ENCODE measurements around the gene PDE4A.

The PDE4A gene

DNA sequence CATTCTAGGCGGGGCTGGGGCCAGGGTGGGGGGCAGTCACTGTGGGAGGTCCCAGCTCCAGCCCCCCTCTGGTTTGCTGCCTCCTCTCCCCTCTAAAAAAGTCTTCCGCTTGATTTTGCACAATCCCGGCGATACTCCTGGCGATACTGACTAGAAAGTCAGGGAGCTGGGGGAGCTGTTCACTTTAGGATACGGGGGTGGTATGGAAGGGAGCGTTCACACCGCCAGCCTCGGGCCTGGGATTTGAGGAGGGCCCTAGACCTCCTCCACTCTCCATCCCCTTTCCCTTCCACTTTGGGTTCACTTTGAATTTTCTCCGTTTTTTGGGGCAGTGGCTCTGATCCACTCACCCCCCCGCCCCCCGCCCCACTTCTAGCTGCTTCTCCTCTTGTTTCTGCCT is 47.8 kb downstream of the PDE4A start:
- DNase-seq, result no peak

DNA sequence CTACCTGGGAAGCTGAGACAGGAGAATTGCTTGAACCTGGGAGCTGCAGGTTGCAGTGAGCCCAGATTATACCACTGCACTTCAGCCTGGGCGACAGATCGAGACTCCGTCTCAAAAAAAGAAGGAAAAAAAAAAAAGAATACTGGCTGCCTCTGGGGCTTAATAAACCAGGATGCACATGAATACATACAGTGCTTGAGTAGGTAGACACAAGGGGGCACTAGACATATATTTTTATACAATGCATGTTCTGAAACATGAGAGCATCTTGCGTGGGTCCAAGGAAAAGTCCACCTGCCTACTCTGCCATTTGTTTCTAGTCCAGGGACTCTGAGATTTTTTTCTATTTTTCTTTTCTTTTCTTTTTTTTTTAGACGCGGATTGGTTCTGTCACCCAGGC is 51.6 kb downstream of the PDE4A start:
- DNase-seq, result no peak

DNA sequence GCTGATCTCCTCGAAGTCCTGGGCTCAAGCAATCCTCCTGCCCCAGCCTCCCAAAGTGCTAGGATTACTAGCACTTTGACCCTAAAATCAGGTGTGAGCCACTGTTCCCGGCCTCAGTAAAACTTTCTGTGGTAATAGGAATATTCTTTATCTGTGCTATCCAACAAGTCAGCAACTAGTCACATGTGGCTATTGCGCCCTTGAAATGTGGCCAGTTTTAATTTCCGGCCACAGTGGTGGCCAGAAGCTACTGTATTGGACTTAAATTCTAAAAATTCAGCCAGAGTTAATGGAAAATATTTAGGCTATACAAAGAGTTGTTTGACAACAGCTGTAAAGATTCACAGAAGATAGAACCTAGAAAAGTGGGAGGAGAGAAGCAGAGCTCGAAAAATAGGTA is 52.9 kb downstream of the PDE4A start:
- no peak for DNase-seq

DNA sequence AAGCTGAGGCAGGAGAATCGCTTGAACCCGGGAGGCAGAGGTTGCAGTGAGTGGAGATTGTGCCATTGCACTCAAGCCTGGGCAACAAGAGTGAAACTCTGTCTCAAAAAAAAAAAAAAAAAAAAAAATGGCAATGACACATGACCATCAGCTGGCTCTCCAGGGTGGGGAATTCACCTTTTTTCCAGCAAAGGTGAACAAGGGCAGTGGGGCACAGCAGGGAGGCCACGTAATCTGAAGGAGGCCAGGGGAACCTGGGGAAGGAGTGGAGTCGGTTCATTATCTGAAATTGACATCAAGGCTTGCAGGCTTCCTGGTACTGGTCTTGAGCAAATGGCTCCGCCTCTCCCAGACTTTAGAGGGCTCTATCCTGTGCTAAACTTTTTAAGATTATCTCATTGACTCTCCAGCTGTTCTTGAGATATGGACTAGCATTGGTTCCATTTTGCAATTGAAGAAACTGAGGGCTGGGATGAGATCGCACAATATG is 54.7 kb downstream of the PDE4A start:
- DNase-seq, result no peak

- DNase-seq, result no peak
Observed at GRCh38 chr19:10478476-10478875, 58.1 kb downstream of the PDE4A start.

- DNase-seq, result peak; percentile 63
Observed at GRCh38 chr19:10478903-10479384, 58.6 kb downstream of the PDE4A start.

DNA sequence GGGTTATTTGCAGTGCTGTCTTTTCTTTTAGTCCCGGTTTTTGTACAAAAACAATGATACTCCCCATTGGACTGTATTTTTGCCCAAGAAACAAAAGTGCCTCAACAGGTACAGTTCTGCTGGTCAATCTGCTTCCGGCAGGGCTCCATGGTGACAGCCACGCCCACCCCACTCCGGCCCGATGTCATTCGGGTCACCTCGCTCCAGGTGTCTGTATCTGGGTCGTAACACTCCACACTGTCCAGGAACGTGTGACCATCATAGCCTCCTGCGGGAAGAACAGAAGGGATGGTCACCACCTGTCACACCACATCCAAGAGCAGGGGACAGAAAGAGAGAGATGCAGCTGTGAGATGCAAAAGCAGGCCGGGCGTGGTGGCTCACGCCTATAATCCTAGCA is 66.2 kb downstream of the PDE4A start:
- no peak for DNase-seq

DNA sequence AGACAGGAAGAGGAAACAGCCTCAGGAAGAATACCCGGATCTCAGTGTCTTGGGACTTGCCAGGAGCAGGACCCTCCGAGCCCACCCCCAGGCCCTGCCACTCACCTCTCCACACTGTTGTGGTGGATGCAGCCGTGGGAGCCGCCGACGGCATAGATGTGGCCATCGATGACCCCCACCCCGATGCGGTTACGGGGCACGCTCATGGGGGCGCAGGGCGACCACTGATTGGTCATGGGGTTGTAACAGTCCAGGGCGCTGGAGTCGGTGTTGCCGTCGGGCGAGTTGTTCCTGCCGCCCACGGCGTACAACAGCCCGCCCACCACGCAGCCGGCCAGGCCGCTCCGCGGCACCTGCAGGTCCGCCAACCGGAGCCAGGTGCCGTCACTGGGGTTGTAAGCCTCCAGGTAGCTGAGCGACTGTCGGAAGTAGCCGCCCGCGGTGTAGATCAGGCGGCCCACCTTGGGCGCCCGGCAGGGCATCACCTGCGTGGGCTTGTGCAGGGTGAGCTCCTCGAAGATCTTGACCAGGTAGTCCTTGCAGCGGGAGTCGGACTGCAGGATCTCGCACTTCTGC is 71.2 kb downstream of the PDE4A start:
- DNase-seq, result no peak

GRCh38 chr19:10497371-10497770 is 77.0 kb downstream of the PDE4A start:
- no peak for DNase-seq

GRCh38 chr19:10499550-10500246 is 79.4 kb downstream of the PDE4A start:
- no peak for DNase-seq

GRCh38 chr19:10500247-10500592 is 79.9 kb downstream of the PDE4A start:
- DNase-seq, result no peak

- no peak for DNase-seq
Observed at GRCh38 chr19:10501971-10502523, 81.7 kb downstream of the PDE4A start.

GRCh38 chr19:10502524-10503001 is 82.2 kb downstream of the PDE4A start:
- peak; percentile 82 for DNase-seq

- DNase-seq, result no peak
Observed at GRCh38 chr19:10503002-10503789, 82.9 kb downstream of the PDE4A start, which contains the start of gene KEAP1. Gene KEAP1 (minus strand): TSS chr19:10503356. CDS start chr19:10500033, 3,323 bp downstream.

- no peak for DNase-seq
Observed at GRCh38 chr19:10505583-10506229, 85.4 kb downstream of the PDE4A start.

GRCh38 chr19:10508036-10508435 is 87.7 kb downstream of the PDE4A start:
- no peak for DNase-seq

DNA sequence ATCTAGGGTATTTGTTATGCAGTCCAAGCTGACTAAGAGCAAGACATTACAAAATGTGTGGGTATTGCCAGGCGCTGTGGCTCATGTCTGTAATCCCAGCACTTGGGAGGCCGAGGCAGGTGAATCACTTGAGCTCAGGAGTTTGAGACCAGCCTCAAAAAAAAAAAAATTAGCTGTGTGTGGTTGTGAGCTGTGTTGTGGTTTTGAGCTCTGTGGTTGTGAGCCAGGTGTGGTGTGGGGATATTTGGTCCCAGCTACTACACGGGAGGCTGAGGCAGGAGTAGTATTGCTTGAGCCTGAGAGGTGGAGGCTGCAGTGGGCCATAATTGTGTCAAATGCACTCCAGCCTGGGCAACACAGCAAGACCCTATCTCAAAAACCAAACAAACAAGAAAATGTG is 88.4 kb downstream of the PDE4A start:
- DNase-seq, result no peak

DNA sequence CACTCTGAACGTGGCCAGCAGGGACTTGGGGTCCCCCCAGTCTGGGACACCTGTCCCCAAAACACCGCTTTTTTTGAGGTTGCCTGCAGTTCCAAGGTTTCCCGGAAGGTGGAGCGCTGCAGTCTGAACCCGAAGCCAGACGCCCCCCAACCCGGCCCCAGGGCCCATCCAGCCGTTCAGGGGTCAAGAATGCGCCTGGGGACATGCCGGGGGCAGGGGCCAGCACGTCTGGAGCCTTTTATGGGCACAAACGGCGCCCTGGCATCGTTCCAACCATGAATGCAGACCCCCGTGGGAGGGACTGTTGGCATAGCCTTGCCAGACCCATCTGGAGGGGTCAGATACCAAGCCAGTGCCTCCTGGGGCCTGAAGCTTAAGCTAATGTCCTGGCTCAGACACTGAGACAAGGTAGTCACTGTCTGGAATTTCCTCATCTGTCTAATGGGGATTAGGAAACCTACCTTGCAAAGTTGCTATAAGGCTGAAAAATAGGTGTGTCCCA is 90.0 kb downstream of the PDE4A start:
- no peak for DNase-seq

GRCh38 chr19:10513223-10513622 is 92.9 kb downstream of the PDE4A start:
- DNase-seq, result no peak

- DNase-seq, result peak; percentile 58
Observed at GRCh38 chr19:10514211-10515145, 94.1 kb downstream of the PDE4A start.

GRCh38 chr19:10516064-10516385 is 95.7 kb downstream of the PDE4A start:
- DNase-seq, result no peak
